ENCODE measurements around the gene PARD3. TPM values are rescaled to one million over a fixed set of nuclear protein-coding genes. Genes with fewer than 3 reads are reported as not detected.

PARD3 gene
- total and polyA plus RNA-seq, 2 donors (not counting 1 experiment from before 2014, with no cell fraction given) = 24.0 to 46.4 TPM

GRCh38 chr10:34593930-34594329 lies 221.2 kb downstream of the PARD3 start:
- H3K36me3 ChIP-seq (ENCODE audit: control insufficient read depth, insufficient read depth, low read length) = no peaks in the 10 kb centered on the region
- no peak overlapping the region for H3K9ac ChIP-seq (ENCODE audit: insufficient read depth, low read length)
- no peak for DNase-seq (ENCODE audit: low read depth in 2 of 2)
- TF ChIP-seq EZH2 (IDR thresholded peaks at IDR 0.05; ENCODE audit: low read length, missing control alignments) = no peak
- no peak overlapping the region for H2AFZ ChIP-seq (ENCODE audit: low read length)
- no peak overlapping the region for H3K27ac ChIP-seq (ENCODE audit: insufficient read depth, low read length)
- H3K9me3 ChIP-seq (ENCODE audit: control insufficient read depth, insufficient read depth, low read depth, low read length) = no peaks in the 10 kb centered on the region
- H4K20me1 ChIP-seq (ENCODE audit: control insufficient read depth, extremely low read depth, insufficient read depth, low read length) = no peaks in the 10 kb centered on the region
- no peak overlapping the region for H3K4me2 ChIP-seq (ENCODE audit: extremely low read depth, insufficient read depth, low read length)
- no peaks in the 10 kb centered on the region for H3K27me3 ChIP-seq (ENCODE audit: control insufficient read depth, insufficient read depth, low read length)
- H3K4me1 ChIP-seq (ENCODE audit: control insufficient read depth, extremely low read depth, insufficient read depth, low read length) = no peaks in the 10 kb centered on the region
- no peak overlapping the region for H3K4me3 ChIP-seq (replicated peaks in 1 of 4; ENCODE audit: control extremely low read depth in 1 of 4, insufficient read depth in 1 of 4, low read depth in 3 of 4, low read length in 4 of 4)
- no peaks in the 10 kb centered on the region for H3K79me2 ChIP-seq (ENCODE audit: control insufficient read depth, insufficient read depth, low read length)

DNA sequence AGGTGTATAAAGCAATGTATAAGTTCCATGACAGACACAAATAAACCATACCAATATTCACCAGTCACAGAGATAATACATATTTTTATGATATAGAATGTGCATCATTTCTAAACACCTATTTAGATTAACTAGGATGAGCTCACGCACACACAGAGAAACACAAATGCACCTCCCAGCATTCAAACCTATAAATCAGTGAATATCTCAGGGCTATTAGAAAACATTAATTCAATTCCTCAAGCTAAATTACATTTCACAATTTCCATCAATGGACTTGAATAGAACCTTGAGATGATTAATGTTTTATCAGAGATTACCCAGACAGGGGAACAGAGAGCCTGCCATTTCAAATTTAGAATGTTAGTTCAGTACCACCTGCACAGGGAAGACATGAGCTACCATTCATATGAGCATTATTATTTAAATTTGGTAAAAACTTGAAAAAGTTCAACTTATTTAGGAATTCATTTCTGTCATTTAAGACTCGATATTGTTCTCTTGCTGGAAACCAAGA lies 221.7 kb downstream of the PARD3 start:
- Histone ChIP-seq H3K4me3 (replicated peaks in 1 of 4; ENCODE audit: control extremely low read depth in 1 of 4, insufficient read depth in 1 of 4, low read depth in 3 of 4, low read length in 4 of 4) (no peak overlapping the region), H3K9me3 (ENCODE audit: control insufficient read depth, insufficient read depth, low read depth, low read length) (no peaks in the 10 kb centered on the region), H4K20me1 (ENCODE audit: control insufficient read depth, extremely low read depth, insufficient read depth, low read length) (no peaks in the 10 kb centered on the region), H3K4me2 (ENCODE audit: extremely low read depth, insufficient read depth, low read length) (no peak overlapping the region), H3K79me2 (ENCODE audit: control insufficient read depth, insufficient read depth, low read length) (no peaks in the 10 kb centered on the region), H3K4me1 (ENCODE audit: control insufficient read depth, extremely low read depth, insufficient read depth, low read length) (no peaks in the 10 kb centered on the region), H3K27ac (ENCODE audit: insufficient read depth, low read length) (no peak overlapping the region), H3K36me3 (ENCODE audit: control insufficient read depth, insufficient read depth, low read length) (no peaks in the 10 kb centered on the region), H3K27me3 (ENCODE audit: control insufficient read depth, insufficient read depth, low read length) (no peaks in the 10 kb centered on the region), H3K9ac (ENCODE audit: insufficient read depth, low read length) (no peak overlapping the region), H2AFZ (ENCODE audit: low read length) (no peak overlapping the region)
- TF ChIP-seq EZH2 (IDR thresholded peaks at IDR 0.05; ENCODE audit: low read length, missing control alignments) = no peak
- TF ChIP-seq CTCF (conservative IDR thresholded peaks at IDR 0.05 in 1 of 2, IDR thresholded peaks at IDR 0.05 in 1 of 2; ENCODE audit: low read depth in 1 of 2, low read length in 2 of 2) = no peak
- no peak for DNase-seq (ENCODE audit: low read depth in 2 of 2)

DNA sequence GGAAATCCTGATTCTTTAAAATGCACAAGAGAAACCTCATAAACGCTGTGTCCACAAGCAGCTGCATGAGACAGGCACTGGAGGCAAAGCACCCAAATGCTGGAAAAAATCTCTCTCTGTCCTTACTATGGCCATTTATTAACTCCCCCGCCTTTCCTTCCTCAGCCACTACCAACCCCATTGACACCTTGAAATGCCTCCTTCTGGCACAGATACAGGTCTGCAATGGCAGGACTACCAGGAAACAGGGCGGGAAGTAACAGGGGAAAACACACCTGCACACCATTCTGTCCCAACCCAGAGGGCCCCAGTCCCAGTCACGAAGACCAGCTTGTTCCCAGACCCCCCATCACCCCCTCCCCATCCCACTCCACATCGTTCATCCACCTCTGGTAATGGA lies 224.3 kb downstream of the PARD3 start:
- Histone ChIP-seq H4K20me1 (ENCODE audit: control insufficient read depth, extremely low read depth, insufficient read depth, low read length) (no peaks in the 10 kb centered on the region), H3K4me1 (ENCODE audit: control insufficient read depth, extremely low read depth, insufficient read depth, low read length) (no peaks in the 10 kb centered on the region), H3K36me3 (ENCODE audit: control insufficient read depth, insufficient read depth, low read length) (no peaks in the 10 kb centered on the region), H3K27me3 (ENCODE audit: control insufficient read depth, insufficient read depth, low read length) (no peaks in the 10 kb centered on the region), H3K9me3 (ENCODE audit: control insufficient read depth, insufficient read depth, low read depth, low read length) (no peaks in the 10 kb centered on the region), H3K4me2 (ENCODE audit: extremely low read depth, insufficient read depth, low read length) (no peak overlapping the region), H2AFZ (ENCODE audit: low read length) (no peak overlapping the region), H3K27ac (ENCODE audit: insufficient read depth, low read length) (no peak overlapping the region), H3K79me2 (ENCODE audit: control insufficient read depth, insufficient read depth, low read length) (no peaks in the 10 kb centered on the region), H3K9ac (ENCODE audit: insufficient read depth, low read length) (no peak overlapping the region), H3K4me3 (replicated peaks in 1 of 4; ENCODE audit: control extremely low read depth in 1 of 4, insufficient read depth in 1 of 4, low read depth in 3 of 4, low read length in 4 of 4) (no peak overlapping the region)
- DNase-seq (ENCODE audit: low read depth in 2 of 2) = no peak
- TF ChIP-seq CTCF (conservative IDR thresholded peaks at IDR 0.05 in 1 of 2, IDR thresholded peaks at IDR 0.05 in 1 of 2; ENCODE audit: low read depth in 1 of 2, low read length in 2 of 2) (no peak), EZH2 (IDR thresholded peaks at IDR 0.05; ENCODE audit: low read length, missing control alignments) (no peak)

Measured in fibroblast of lung (primary cell).